CD4-positive, CD25-positive, alpha-beta regulatory T cell (primary cell): Measurements from ENCODE around the gene KRT74. TPM values are rescaled to one million over a fixed set of nuclear protein-coding genes. Genes with fewer than 3 reads are reported as not detected.

Source experiments
- ATAC-seq, 2 donors: fragments of 150-1000 bp; cut with Tn5 transposase; one replicate each; pipeline ENCODE4 v1.10.0; 2021; ENCODE audit warnings: low read depth in 2 of 2, moderate number of reproducible peaks in 2 of 2, moderate library complexity in 1 of 2
- DNase-seq, 3 donors: peaks; one replicate each; pipeline versions ENCODE4 v3.0.0 to v3.0.0-alpha.2; 2012 to 2022; ENCODE audit warnings: mixed read lengths in 1 of 3
- H3K27ac ChIP-seq: one replicate; pipeline ENCODE4 v1.7.0; 2013; ENCODE audit warnings: mild to moderate bottlenecking, low read length; ENCODE audit not compliant: insufficient read depth, poor library complexity, severe bottlenecking
- H3K27me3 ChIP-seq: one replicate; pipeline ENCODE4 v1.7.0; 2013; ENCODE audit warnings: low read length; ENCODE audit not compliant: control insufficient read depth, insufficient read depth
- H3K36me3 ChIP-seq: one replicate; pipeline ENCODE4 v1.7.0; 2013; ENCODE audit warnings: mild to moderate bottlenecking, low read length, moderate library complexity; ENCODE audit not compliant: control insufficient read depth, insufficient read depth
- H3K4me1 ChIP-seq: 2 replicates; pipeline ENCODE4 v1.7.0; 2013; ENCODE audit warnings: mild to moderate bottlenecking, low read length; ENCODE audit not compliant: insufficient read depth, control insufficient read depth, poor library complexity, severe bottlenecking
- H3K4me3 ChIP-seq: one replicate; pipeline ENCODE4 v1.7.0; 2013; ENCODE audit warnings: low read depth, mild to moderate bottlenecking, low read length, moderate library complexity
- H3K9me3 ChIP-seq, 2 experiments: 1 replicate in 1 of 2; 2 replicates in 1 of 2; pipeline ENCODE4 v1.7.0; 2013; ENCODE audit warnings: low read length in 2 of 2, mild to moderate bottlenecking in 1 of 2, moderate library complexity in 1 of 2; ENCODE audit not compliant: control insufficient read depth in 2 of 2
- H3K27ac Mint-ChIP-seq, 3 donors: one replicate each; pipeline ENCODE4 v1.8.0; 2020 to 2022; ENCODE audit warnings: mild to moderate bottlenecking in 3 of 3, mixed read lengths in 3 of 3, moderate library complexity in 2 of 3
- H3K27me3 Mint-ChIP-seq: one replicate; pipeline ENCODE4 v1.8.0; 2022; ENCODE audit warnings: mild to moderate bottlenecking, mixed read lengths
- H3K36me3 Mint-ChIP-seq: one replicate; pipeline ENCODE4 v1.8.0; 2020; ENCODE audit warnings: mixed read lengths
- H3K4me1 Mint-ChIP-seq, 4 donors: one replicate each; pipeline ENCODE4 v1.8.0; 2020 to 2022; ENCODE audit warnings: mixed read lengths in 4 of 4, mild to moderate bottlenecking in 1 of 4
- H3K4me3 Mint-ChIP-seq, 4 donors: one replicate each; pipeline ENCODE4 v1.8.0; 2020 to 2022; ENCODE audit warnings: mild to moderate bottlenecking in 4 of 4, mixed read lengths in 4 of 4, moderate library complexity in 3 of 4
- H3K9me3 Mint-ChIP-seq, 7 donors: one replicate each; pipeline ENCODE4 v1.8.0; 2020 to 2022; ENCODE audit warnings: mixed read lengths in 7 of 7, mild to moderate bottlenecking in 3 of 7, moderate library complexity in 2 of 7
- polyA plus RNA-seq, 4 donors: library from polyadenylated mRNA; unstranded; fragments of 300-500 nt; fragmentation: Illumina TruSeq; gene quantifications; one replicate each; pipeline ENCODE4 v1.2.3, GENCODE V29; 2021
- total RNA-seq: library from RNA; stranded (reverse); gene quantifications from one replicate; pipeline ENCODE4 v1.2.3, GENCODE V29; 2022

The KRT74 gene
- total and polyA plus RNA-seq, 5 donors from 2014 or later: not detected

DNA sequence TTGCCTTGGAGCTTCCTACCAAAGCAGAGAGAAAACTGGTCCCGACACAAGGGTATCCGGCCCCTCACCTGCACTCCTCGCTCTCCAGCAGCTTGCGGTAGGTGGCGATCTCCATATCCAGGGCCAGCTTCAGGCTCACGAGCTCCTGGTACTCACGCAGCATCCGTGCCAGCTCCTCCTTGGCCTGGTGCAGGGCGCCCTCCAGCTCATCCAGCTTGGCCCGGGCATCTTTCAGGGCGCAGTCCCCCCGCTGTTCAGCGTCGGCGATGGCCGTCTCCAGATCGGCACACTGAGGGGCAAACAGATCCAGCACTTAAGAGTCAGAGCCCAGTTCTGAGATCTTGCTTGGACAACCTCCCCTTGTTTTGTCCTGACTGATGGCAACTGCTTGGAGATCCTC lies 13.9 kb upstream of the KRT74 start:
- Histone ChIP-seq H3K4me3 (no peak overlapping the region), H3K9me3 (no peaks in the 10 kb centered on the region), H3K36me3 (no peaks in the 10 kb centered on the region), H3K27me3 (no peaks in the 10 kb centered on the region), H3K27ac (no peak overlapping the region), H3K4me1 (no peaks in the 10 kb centered on the region)
- DNase-seq (no peak), ATAC-seq (no peak)
- H3K36me3 Mint-ChIP-seq: no peaks in the 10 kb centered on the region
- H3K4me1 Mint-ChIP-seq: peaks cover 0 to 20% (median 3%) of the 10 kb centered on the region in 4 donors
- peaks cover 6% of the 10 kb centered on the region for H3K27me3 Mint-ChIP-seq
- no peak overlapping the region for H3K4me3 Mint-ChIP-seq
- H3K9me3 Mint-ChIP-seq: no peaks in the 10 kb centered on the region
- H3K27ac Mint-ChIP-seq: peak overlapping the region in 2 of 3 donors; percentile 13 to 83

DNA sequence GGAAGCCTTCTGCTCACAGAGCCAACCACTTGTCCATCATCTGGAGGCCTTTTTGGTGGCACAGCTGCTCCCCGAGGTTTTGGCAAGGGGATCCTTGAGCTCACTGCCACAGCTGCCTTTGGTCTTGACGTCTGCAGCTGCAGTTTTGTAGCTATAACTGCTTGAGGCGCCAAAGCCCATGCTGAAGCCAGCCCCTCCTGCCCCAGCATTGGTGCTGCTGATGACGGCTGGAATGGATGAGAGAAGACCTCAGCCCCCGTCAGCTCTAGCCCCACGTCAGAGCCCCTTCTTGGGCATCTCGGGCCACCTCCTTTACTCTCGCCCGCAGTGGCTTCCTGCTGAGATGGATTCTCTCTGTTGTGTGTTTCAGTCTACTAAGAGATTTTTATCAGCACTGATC lies 12.3 kb upstream of the KRT74 start:
- H3K9me3 ChIP-seq: no peaks in the 10 kb centered on the region
- Mint-ChIP-seq H3K4me1 (peaks cover 0 to 18% (median 3%) of the 10 kb centered on the region in 4 donors), H3K27me3 (peaks cover 4% of the 10 kb centered on the region), H3K27ac (peak overlapping the region in 2 of 3 donors; percentile 42 to 83), H3K4me3 (peak overlapping the region in 1 of 4 donors; percentile 27), H3K9me3 (no peaks in the 10 kb centered on the region), H3K36me3 (no peaks in the 10 kb centered on the region)
- H3K27ac ChIP-seq: no peak overlapping the region
- H3K27me3 ChIP-seq: no peaks in the 10 kb centered on the region
- no peaks in the 10 kb centered on the region for H3K4me1 ChIP-seq
- peak; percentile 14 to 64 for ATAC-seq
- DNase-seq: peak; percentile 5 to 79 (median 9)
- H3K4me3 ChIP-seq: no peak overlapping the region
- H3K36me3 ChIP-seq: no peaks in the 10 kb centered on the region

DNA sequence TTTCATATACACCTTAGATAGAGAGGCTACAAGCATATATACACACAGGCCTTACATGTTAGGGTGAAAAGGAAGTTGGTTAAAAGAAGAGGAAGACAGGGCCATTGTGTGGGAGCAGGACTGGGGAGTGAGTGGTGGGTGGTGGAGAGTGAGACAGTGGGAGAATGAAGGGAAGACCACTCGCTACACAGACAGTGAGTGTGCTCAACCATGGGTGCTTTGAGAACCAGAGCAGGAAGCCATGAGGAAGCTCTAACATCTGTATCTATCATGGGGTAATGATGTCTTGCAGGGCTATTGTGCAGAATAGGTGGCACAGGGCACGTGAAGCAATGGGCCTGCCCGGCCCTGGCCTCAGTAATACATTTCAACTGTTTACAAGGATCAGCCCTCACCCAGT lies 11.4 kb upstream of the KRT74 start:
- no peaks in the 10 kb centered on the region for H3K4me1 ChIP-seq
- H3K4me3 Mint-ChIP-seq: no peak overlapping the region

DNA sequence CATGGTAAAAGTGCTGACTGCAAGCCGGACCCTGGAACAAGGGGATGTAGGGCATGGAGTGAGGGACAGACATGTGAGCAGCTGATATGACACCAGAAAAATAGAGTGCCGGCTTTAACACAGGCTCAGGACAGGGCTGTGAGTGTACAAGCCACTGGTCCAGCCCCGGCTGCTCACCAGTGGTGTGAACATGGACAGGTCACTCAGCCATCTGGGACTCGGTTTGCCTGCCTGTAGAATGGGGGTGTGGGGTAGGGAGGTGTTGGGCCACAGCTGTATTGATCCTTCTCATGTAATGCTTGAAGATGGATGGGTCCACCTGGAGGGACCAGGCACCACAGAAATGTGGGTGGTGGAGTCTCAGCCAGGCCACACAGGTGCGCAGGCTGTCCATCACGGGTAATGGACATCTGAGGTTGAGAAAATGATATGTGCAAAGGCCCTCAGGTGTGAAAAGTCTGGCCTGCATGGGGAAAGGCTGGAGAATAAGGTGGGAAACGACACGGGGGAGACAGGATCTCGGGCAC lies 10.6 kb upstream of the KRT74 start:
- no peaks in the 10 kb centered on the region for H3K9me3 Mint-ChIP-seq
- H3K9me3 ChIP-seq: no peaks in the 10 kb centered on the region
- H3K36me3 Mint-ChIP-seq: no peaks in the 10 kb centered on the region
- no peaks in the 10 kb centered on the region for H3K4me1 ChIP-seq
- H3K4me1 Mint-ChIP-seq: peaks cover 0 to 18% (median 3%) of the 10 kb centered on the region in 4 donors
- no peak overlapping the region for H3K4me3 Mint-ChIP-seq
- peaks cover 4% of the 10 kb centered on the region for H3K27me3 Mint-ChIP-seq
- H3K27me3 ChIP-seq: no peaks in the 10 kb centered on the region
- no peak for DNase-seq
- H3K27ac ChIP-seq: no peak overlapping the region
- H3K4me3 ChIP-seq: no peak overlapping the region
- no peak for ATAC-seq
- no peaks in the 10 kb centered on the region for H3K36me3 ChIP-seq
- H3K27ac Mint-ChIP-seq: peak overlapping the region in 1 of 3 donors; percentile 83

More for the DNA sequence above, 11.4 kb upstream of the KRT74 start:
- Mint-ChIP-seq H3K27ac (peak overlapping the region; percentile 37 to 89 (median 83)), H3K36me3 (no peaks in the 10 kb centered on the region), H3K27me3 (peaks cover 4% of the 10 kb centered on the region), H3K9me3 (no peaks in the 10 kb centered on the region), H3K4me1 (peaks cover 0 to 18% (median 3%) of the 10 kb centered on the region in 4 donors)
- ATAC-seq (no peak), DNase-seq (no peak)
- Histone ChIP-seq H3K9me3 (no peaks in the 10 kb centered on the region), H3K27me3 (no peaks in the 10 kb centered on the region), H3K27ac (no peak overlapping the region), H3K4me3 (no peak overlapping the region), H3K36me3 (no peaks in the 10 kb centered on the region)

DNA sequence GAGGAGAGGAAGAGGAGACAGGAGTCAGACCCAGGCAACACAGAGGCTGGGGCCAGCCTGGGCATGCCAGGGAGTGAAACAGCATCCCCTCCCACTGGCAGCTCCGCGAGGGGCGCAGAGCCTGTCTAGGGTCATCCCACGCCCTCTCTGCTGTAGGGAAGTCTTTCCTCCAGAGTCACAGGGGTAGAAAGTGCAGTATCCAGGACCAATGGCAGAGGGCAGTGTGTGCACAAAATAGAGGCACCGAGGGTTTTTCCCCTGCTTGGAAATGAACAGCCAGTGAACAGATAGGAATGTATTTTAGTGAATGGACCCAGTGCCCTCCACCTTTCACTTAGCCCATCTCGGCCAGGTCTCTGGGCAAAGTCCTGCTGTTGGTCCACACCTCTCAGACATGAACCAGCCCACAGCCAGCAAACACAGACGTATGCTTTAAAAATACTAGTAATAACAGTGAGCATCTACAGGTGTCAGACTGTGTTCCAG lies 9.4 kb upstream of the KRT74 start:
- peak overlapping the region in 2 of 3 donors; percentile 24 to 63 for H3K27ac Mint-ChIP-seq
- Histone ChIP-seq H3K9me3 (no peaks in the 10 kb centered on the region), H3K4me1 (no peaks in the 10 kb centered on the region), H3K4me3 (no peak overlapping the region), H3K27me3 (no peaks in the 10 kb centered on the region), H3K27ac (no peak overlapping the region), H3K36me3 (no peaks in the 10 kb centered on the region)
- DNase-seq: peak in 2 of 3 donors; percentile 43 to 61
- H3K27me3 Mint-ChIP-seq: peaks cover 4% of the 10 kb centered on the region
- H3K9me3 Mint-ChIP-seq: no peaks in the 10 kb centered on the region
- H3K4me1 Mint-ChIP-seq: peaks cover 0 to 18% (median 3%) of the 10 kb centered on the region in 4 donors
- no peak overlapping the region for H3K4me3 Mint-ChIP-seq
- H3K36me3 Mint-ChIP-seq: no peaks in the 10 kb centered on the region
- peak; percentile 47 to 48 for ATAC-seq

DNA sequence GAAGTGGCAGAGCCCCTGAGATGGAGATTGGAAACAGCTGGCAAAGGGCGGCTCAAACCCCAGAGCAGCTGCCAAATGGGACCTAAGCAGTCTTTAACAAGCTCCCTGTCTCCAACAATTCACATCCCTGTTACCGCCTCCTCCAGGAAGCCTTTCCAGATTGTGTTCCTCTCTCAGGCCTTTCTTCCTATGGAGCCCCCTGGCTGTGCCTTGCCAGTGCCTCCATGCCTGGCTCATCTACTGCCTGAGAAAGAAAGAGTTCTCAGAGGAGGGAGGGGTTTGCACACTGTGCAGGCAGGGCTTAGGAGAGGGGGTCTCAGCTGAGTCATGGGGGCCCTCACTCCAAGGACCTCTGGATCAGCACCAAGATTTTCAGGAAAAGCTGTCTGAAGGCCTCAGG lies 8.8 kb upstream of the KRT74 start:
- no peaks in the 10 kb centered on the region for H3K9me3 Mint-ChIP-seq
- no peaks in the 10 kb centered on the region for H3K9me3 ChIP-seq
- no peaks in the 10 kb centered on the region for H3K36me3 ChIP-seq
- no peak overlapping the region for H3K27ac ChIP-seq
- no peaks in the 10 kb centered on the region for H3K4me1 ChIP-seq
- no peak overlapping the region for H3K4me3 ChIP-seq
- peaks cover 4% of the 10 kb centered on the region for H3K27me3 Mint-ChIP-seq
- H3K4me3 Mint-ChIP-seq: no peak overlapping the region
- no peaks in the 10 kb centered on the region for H3K27me3 ChIP-seq
- peak overlapping the region in 1 of 3 donors; percentile 24 for H3K27ac Mint-ChIP-seq
- H3K4me1 Mint-ChIP-seq: peaks cover 0 to 18% (median 3%) of the 10 kb centered on the region in 4 donors
- ATAC-seq (no peak), DNase-seq (no peak)
- H3K36me3 Mint-ChIP-seq: no peaks in the 10 kb centered on the region

DNA sequence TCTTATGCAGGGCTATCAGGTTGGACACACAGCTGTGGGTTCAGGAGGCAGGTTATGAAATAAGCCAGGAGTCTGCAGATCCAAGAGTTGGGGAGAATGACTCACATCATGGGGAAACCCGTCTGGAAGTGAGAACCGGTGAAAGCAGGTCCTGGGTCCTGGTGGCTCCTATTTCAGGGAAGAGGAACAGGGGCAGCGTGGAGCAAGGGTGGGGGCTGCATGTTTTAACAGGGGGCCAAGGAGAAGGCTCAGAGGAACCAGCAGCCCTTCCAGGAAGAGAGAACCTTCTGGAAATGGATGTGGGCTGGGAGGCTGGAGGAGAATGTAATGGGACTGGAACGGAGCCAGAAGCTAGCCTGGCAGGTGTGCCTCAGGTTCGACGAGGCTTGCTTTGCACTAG lies 7.8 kb upstream of the KRT74 start:
- H3K27me3 ChIP-seq: no peaks in the 10 kb centered on the region
- ATAC-seq: no peak
- Mint-ChIP-seq H3K4me3 (no peak overlapping the region), H3K27ac (no peak overlapping the region), H3K4me1 (peaks cover 0 to 17% (median 2%) of the 10 kb centered on the region in 4 donors), H3K27me3 (peaks cover 4% of the 10 kb centered on the region), H3K9me3 (no peaks in the 10 kb centered on the region), H3K36me3 (no peaks in the 10 kb centered on the region)
- no peaks in the 10 kb centered on the region for H3K36me3 ChIP-seq
- DNase-seq: no peak
- no peak overlapping the region for H3K4me3 ChIP-seq
- no peaks in the 10 kb centered on the region for H3K4me1 ChIP-seq
- no peak overlapping the region for H3K27ac ChIP-seq
- no peaks in the 10 kb centered on the region for H3K9me3 ChIP-seq

DNA sequence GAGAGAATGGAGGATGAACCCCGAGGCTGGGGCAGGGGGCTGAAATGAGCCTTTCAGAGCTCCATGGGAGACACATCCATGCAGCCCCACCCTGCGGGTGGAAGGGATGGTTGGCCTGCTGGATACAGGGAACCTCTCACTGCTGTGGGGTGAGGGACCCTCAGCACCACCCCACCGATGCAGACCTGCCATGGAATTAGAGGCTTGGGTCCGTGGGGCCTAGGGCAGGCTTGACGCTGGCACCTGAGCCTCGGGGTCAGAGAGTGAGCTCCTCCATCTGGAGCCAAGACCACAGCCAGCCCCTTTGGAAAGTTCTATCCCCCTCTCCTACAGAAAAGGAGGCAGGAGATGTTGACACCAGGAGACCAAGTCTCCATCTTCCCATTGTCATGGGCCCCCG lies 7.4 kb upstream of the KRT74 start:
- Histone ChIP-seq H3K36me3 (no peaks in the 10 kb centered on the region), H3K27me3 (no peaks in the 10 kb centered on the region), H3K4me3 (no peak overlapping the region), H3K4me1 (no peaks in the 10 kb centered on the region), H3K27ac (no peak overlapping the region), H3K9me3 (no peaks in the 10 kb centered on the region)
- no peak for ATAC-seq
- DNase-seq: no peak
- Mint-ChIP-seq H3K27ac (no peak overlapping the region), H3K27me3 (peaks cover 4% of the 10 kb centered on the region), H3K4me1 (peaks cover 0 to 13% (median 1%) of the 10 kb centered on the region in 4 donors), H3K36me3 (no peaks in the 10 kb centered on the region), H3K9me3 (no peaks in the 10 kb centered on the region), H3K4me3 (no peak overlapping the region)
